Trophoblast cell (in vitro differentiated cells and primary cell): ENCODE results near the gene RAG2.
A peak's percentile ranks its signal among the peaks of the same experiment; 100 is the strongest.

ENCODE experiments used
- DNase-seq, 2 donors: peaks; one replicate each; pipeline ENCODE4 v3.0.0-alpha.2; 2016
- H2AFZ ChIP-seq: 2 replicates; pipeline ENCODE4 v1.6.1; 2013; ENCODE audit warnings: low read length, moderate library complexity, mild to moderate bottlenecking; ENCODE audit not compliant: insufficient read depth, poor library complexity
- H2AK5ac ChIP-seq: 2 replicates; pipeline ENCODE4 v1.6.1; 2013; ENCODE audit warnings: mild to moderate bottlenecking, low read length
- H2BK120ac ChIP-seq: 2 replicates; pipeline ENCODE4 v1.6.1; 2013; ENCODE audit warnings: low read length, mild to moderate bottlenecking, moderate library complexity; ENCODE audit not compliant: insufficient read depth, poor library complexity
- H2BK12ac ChIP-seq: 2 replicates; pipeline ENCODE4 v1.6.1; 2013; ENCODE audit warnings: mild to moderate bottlenecking, low read length, moderate library complexity
- H2BK5ac ChIP-seq: 2 replicates; pipeline ENCODE4 v1.6.1; 2013; ENCODE audit warnings: low read length, low read depth, moderate library complexity, mild to moderate bottlenecking; ENCODE audit not compliant: poor library complexity
- H3K14ac ChIP-seq: 2 replicates; pipeline ENCODE4 v1.6.1; 2013; ENCODE audit warnings: mild to moderate bottlenecking, low read length
- H3K18ac ChIP-seq: 2 replicates; pipeline ENCODE4 v1.6.1; 2013; ENCODE audit warnings: mild to moderate bottlenecking, low read length
- H3K23ac ChIP-seq: 2 replicates; pipeline ENCODE4 v1.6.1; 2013; ENCODE audit warnings: low read length
- H3K27ac ChIP-seq: 2 replicates; pipeline ENCODE4 v1.5.1; 2013; ENCODE audit warnings: low read depth, mild to moderate bottlenecking, inconsistent platforms, low read length, moderate library complexity
- H3K27me3 ChIP-seq: 2 replicates; pipeline ENCODE4 v1.6.1; 2013; ENCODE audit warnings: inconsistent platforms, mild to moderate bottlenecking, low read length, moderate library complexity; ENCODE audit not compliant: insufficient read depth
- H3K36me3 ChIP-seq, 2 experiments: 1 replicate in 1 of 2; 2 replicates in 1 of 2; pipeline ENCODE4 v1.6.1; 2013; ENCODE audit warnings: low read length in 2 of 2, mild to moderate bottlenecking in 2 of 2, moderate library complexity in 1 of 2; ENCODE audit not compliant: insufficient read depth in 2 of 2, control insufficient read depth in 1 of 2
- H3K4ac ChIP-seq: 2 replicates; pipeline ENCODE4 v1.6.1; 2013; ENCODE audit warnings: low read depth, mild to moderate bottlenecking, low read length, moderate library complexity
- H3K4me1 ChIP-seq, 2 experiments: 1 replicate in 1 of 2; 2 replicates in 1 of 2; pipeline ENCODE4 v1.6.1; 2013; ENCODE audit warnings: low read length in 2 of 2, mild to moderate bottlenecking in 2 of 2, moderate library complexity in 1 of 2; ENCODE audit not compliant: insufficient read depth in 2 of 2, control insufficient read depth in 1 of 2
- H3K4me2 ChIP-seq: 2 replicates; pipeline ENCODE4 v1.6.1; 2013; ENCODE audit warnings: inconsistent platforms, mild to moderate bottlenecking, low read length, moderate library complexity
- H3K4me3 ChIP-seq: 2 replicates; pipeline ENCODE4 v1.5.1; 2013; ENCODE audit warnings: mild to moderate bottlenecking, low read depth, low read length, inconsistent platforms
- H3K79me1 ChIP-seq: one replicate; pipeline ENCODE4 v1.6.1; 2013; ENCODE audit warnings: low read length
- H3K79me2 ChIP-seq: 2 replicates; pipeline ENCODE4 v1.6.1; 2013; ENCODE audit warnings: low read length, mild to moderate bottlenecking; ENCODE audit not compliant: control insufficient read depth, insufficient read depth, poor library complexity
- H3K9ac ChIP-seq: 2 replicates; pipeline ENCODE4 v1.6.1; 2013; ENCODE audit warnings: mild to moderate bottlenecking, low read length
- H3K9me3 ChIP-seq: 2 replicates; pipeline ENCODE4 v1.6.1; 2013; ENCODE audit warnings: low read depth, mild to moderate bottlenecking, control low read depth, inconsistent platforms, low read length; ENCODE audit not compliant: insufficient read depth
- H4K12ac ChIP-seq: 2 replicates; pipeline ENCODE4 v1.6.1; 2013; ENCODE audit warnings: low read depth, mild to moderate bottlenecking, low read length, moderate library complexity
- H4K8ac ChIP-seq: 2 replicates; pipeline ENCODE4 v1.6.1; 2013; ENCODE audit warnings: low read depth, mild to moderate bottlenecking, low read length, moderate library complexity
- H4K91ac ChIP-seq: one replicate; pipeline ENCODE4 v1.6.1; 2013; ENCODE audit warnings: low read depth, mild to moderate bottlenecking, low read length, moderate library complexity
- WGBS: extraction: QIAGEN DNeasy Blood & Tissue Kit; methylation state at CpG from one replicate; pipeline ENCODE4 v1.1.7; 2013; ENCODE audit warnings: missing lambda C conversion rate; ENCODE audit not compliant: insufficient read length, insufficient coverage; ENCODE audit errors: extremely low coverage; 5-methylcytosine and 5-hydroxymethylcytosine counted together

The RAG2 gene

GRCh38 chr11:36590513-36590912 lies 7.5 kb downstream of the RAG2 start:
- H2BK5ac ChIP-seq = no peak overlapping the region
- no peak overlapping the region for H3K18ac ChIP-seq
- H4K91ac ChIP-seq = no peak overlapping the region
- no peak overlapping the region for H3K23ac ChIP-seq
- no peaks in the 10 kb centered on the region for H3K27me3 ChIP-seq
- DNase-seq = no peak
- H2BK120ac ChIP-seq = no peak overlapping the region
- no peaks in the 10 kb centered on the region for H3K9me3 ChIP-seq
- no peak overlapping the region for H3K4me2 ChIP-seq
- no peak overlapping the region for H2AFZ ChIP-seq
- no CpG with 5 or more reads among the region's 4 CpGs for WGBS
- no peaks in the 10 kb centered on the region for H3K4me1 ChIP-seq
- no peak overlapping the region for H4K12ac ChIP-seq
- H3K4me3 ChIP-seq = no peak overlapping the region
- H3K14ac ChIP-seq = no peak overlapping the region
- H3K27ac ChIP-seq = no peak overlapping the region
- no peak overlapping the region for H3K4ac ChIP-seq
- no peak overlapping the region for H4K8ac ChIP-seq
- no peaks in the 10 kb centered on the region for H3K79me1 ChIP-seq
- no peak overlapping the region for H3K9ac ChIP-seq
- H3K36me3 ChIP-seq = no peaks in the 10 kb centered on the region
- H2BK12ac ChIP-seq = no peak overlapping the region
- peaks cover 2% of the 10 kb centered on the region for H3K79me2 ChIP-seq
- H2AK5ac ChIP-seq = no peak overlapping the region

DNA sequence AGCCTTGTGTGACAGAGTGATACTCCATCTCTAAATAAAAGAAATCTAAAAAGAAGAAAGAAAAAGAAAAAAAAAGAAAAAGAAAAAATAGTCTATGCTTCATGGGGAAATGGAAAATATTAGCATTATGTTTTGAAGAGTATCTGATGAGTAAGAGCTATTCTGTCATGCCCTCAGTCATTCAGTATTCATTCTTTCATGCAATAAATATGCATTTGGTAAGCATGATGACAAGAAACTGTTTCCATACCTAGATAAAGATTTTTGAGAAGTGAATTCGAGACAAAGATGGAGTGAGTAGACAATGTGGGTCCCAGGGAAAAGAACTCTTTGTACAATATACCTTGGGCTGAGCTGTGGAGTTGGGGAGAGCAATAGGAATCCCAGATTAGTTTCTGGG lies 9.9 kb downstream of the RAG2 start:
- Histone ChIP-seq H3K14ac (no peak overlapping the region), H2AK5ac (no peak overlapping the region), H3K9ac (no peak overlapping the region), H3K4ac (no peak overlapping the region), H3K27me3 (no peaks in the 10 kb centered on the region), H3K79me1 (no peaks in the 10 kb centered on the region), H4K8ac (no peak overlapping the region), H3K18ac (no peak overlapping the region), H3K4me3 (no peak overlapping the region), H3K36me3 (no peaks in the 10 kb centered on the region), H2BK120ac (no peak overlapping the region), H3K27ac (no peak overlapping the region), H3K79me2 (no peaks in the 10 kb centered on the region), H3K9me3 (no peaks in the 10 kb centered on the region), H2AFZ (no peak overlapping the region), H3K23ac (no peak overlapping the region), H3K4me2 (no peak overlapping the region), H2BK12ac (no peak overlapping the region), H4K12ac (no peak overlapping the region), H2BK5ac (no peak overlapping the region), H3K4me1 (no peaks in the 10 kb centered on the region), H4K91ac (no peak overlapping the region)
- WGBS = no CpG with 5 or more reads among the region's 1 CpG
- DNase-seq = no peak

GRCh38 chr11:36586543-36586942 lies 11.5 kb downstream of the RAG2 start:
- H3K27me3 ChIP-seq = no peaks in the 10 kb centered on the region
- H2BK5ac ChIP-seq = no peak overlapping the region
- H3K27ac ChIP-seq = no peak overlapping the region
- no peak overlapping the region for H2AFZ ChIP-seq
- H3K4ac ChIP-seq = no peak overlapping the region
- H2AK5ac ChIP-seq = no peak overlapping the region
- H3K4me2 ChIP-seq = no peak overlapping the region
- H4K12ac ChIP-seq = no peak overlapping the region
- H3K79me1 ChIP-seq = no peaks in the 10 kb centered on the region
- H3K36me3 ChIP-seq = no peaks in the 10 kb centered on the region
- no peak overlapping the region for H4K91ac ChIP-seq
- no peak overlapping the region for H3K9ac ChIP-seq
- no peaks in the 10 kb centered on the region for H3K4me1 ChIP-seq
- no peak overlapping the region for H2BK120ac ChIP-seq
- H3K14ac ChIP-seq = no peak overlapping the region
- no peak for DNase-seq
- H2BK12ac ChIP-seq = no peak overlapping the region
- no peaks in the 10 kb centered on the region for H3K79me2 ChIP-seq
- H3K9me3 ChIP-seq = no peaks in the 10 kb centered on the region
- no peak overlapping the region for H3K4me3 ChIP-seq
- no peak overlapping the region for H3K23ac ChIP-seq
- H4K8ac ChIP-seq = no peak overlapping the region
- no peak overlapping the region for H3K18ac ChIP-seq

- no CpG with 5 or more reads among the region's 3 CpGs for WGBS
- Histone ChIP-seq H2AK5ac (no peak overlapping the region), H3K9ac (no peak overlapping the region), H3K23ac (no peak overlapping the region), H2BK12ac (no peak overlapping the region), H4K8ac (no peak overlapping the region), H3K27me3 (no peaks in the 10 kb centered on the region), H4K91ac (no peak overlapping the region), H3K4ac (no peak overlapping the region), H2BK5ac (no peak overlapping the region), H2BK120ac (no peak overlapping the region), H3K36me3 (no peaks in the 10 kb centered on the region), H3K4me1 (no peaks in the 10 kb centered on the region), H3K79me2 (no peaks in the 10 kb centered on the region), H3K79me1 (no peaks in the 10 kb centered on the region), H3K4me3 (no peak overlapping the region), H3K18ac (no peak overlapping the region), H3K14ac (no peak overlapping the region), H3K27ac (no peak overlapping the region), H3K4me2 (no peak overlapping the region), H4K12ac (peak overlapping the region; percentile 7), H2AFZ (no peak overlapping the region), H3K9me3 (peaks cover 4% of the 10 kb centered on the region)
- DNase-seq = no peak
These were observed 14.4 kb downstream of the RAG2 start for GRCh38 chr11:36583667-36584066.
